Jurkat, Clone E6-1 (cell line): Measurements from ENCODE around the gene HOXB1. TPM values are rescaled to one million over a fixed set of nuclear protein-coding genes. Genes with fewer than 3 reads are reported as not detected.

Experiments used
- DNase-seq: peaks from one replicate; pipeline ENCODE4 v3.0.0-alpha.2; 2011; ENCODE audit warnings: low read depth, low spot score
- H3K4me3 ChIP-seq: 2 replicates; pipeline ENCODE4 v1.5.1; 2011; ENCODE audit warnings: mild to moderate bottlenecking, low read length, control low read depth, moderate library complexity
- polyA plus RNA-seq: library from polyadenylated mRNA; unstranded; fragments of >200 nt; gene quantifications from one replicate; pipeline ENCODE4 v1.2.1, GENCODE V29; 2012; ENCODE audit warnings: missing spikeins; ENCODE audit not compliant: insufficient read length, insufficient read depth

HOXB1 gene
- polyA plus RNA-seq = not detected

DNA sequence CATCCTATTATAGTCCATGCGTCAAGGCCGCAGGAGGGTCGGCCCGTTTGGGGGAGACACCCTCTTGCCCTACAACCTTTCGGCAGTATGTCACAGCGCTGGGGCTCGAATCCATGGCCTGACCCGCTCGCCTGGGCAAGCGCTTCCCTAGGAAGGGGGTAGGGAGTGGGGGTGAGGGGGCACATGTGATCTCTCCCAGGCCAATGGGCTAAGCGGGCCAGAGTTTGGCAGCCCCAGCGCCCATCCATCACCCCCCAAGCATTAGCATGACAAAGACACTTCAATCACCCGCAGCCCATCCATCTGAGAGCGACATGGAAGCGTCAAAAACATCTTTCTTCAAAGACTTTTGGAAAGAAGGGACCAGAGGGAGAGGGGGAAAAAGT lies at the start of gene HOXB1:
HOXB1 (minus strand) TSS at position 125 of the 386 bp plus-strand sequence; CDS start at position 18, 107 bp downstream.
- DNase-seq = no peak
- H3K4me3 ChIP-seq = no peak within 1 kb of the TSS

DNA sequence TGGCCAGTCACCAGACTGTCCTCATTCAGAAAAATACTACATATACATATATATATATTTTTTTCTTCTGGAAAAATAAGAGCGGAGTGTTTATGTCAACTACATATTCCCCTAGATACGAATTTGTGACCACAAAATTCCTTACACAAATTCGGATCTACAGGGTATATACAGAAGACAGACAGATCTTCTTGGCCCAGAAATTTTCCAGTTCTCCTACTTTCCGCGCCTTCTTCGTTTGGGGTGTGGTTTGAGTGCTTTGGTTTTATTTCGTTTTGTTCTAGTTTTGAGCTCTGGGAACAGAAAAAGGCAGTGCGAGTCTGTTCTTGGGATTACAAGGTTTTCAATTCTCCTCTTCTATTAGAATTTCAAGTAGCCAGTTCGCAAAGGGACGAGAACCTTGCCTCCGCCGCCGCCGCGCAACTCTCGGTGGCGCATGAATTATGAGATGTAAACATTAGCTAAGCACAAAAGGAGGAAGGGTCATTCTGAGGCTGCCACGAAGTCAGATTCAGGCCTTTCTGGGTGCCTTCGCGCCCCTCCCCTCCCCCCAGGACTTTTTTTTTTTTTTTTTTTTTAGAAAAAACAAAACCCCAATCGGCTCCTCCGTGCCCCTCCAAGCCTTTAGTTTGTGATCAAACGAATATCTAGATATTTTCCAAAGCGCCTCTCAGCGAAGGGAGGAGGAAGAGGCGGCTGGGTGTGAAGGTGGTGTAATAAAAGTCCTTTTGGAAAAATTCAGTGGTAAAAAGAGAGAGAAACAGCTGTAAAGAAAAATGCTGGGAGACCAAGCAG lies 49.1 kb upstream of the HOXB1 start:
- no peak overlapping the region for H3K4me3 ChIP-seq
- no peak for DNase-seq

DNA sequence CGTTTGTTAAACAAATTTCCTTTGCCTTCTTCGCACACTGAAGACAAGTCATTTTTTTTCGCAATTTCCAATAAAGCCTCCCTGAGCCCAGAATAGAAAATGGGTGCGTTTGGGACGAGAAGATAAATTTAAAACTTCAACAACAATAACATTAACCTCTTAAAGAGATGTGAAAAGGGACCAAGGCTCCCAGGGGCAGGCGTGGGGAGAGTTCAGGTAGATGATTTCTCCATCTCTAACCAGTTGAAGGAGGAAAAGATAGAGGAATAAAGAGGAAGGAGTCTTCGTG lies 48.6 kb upstream of the HOXB1 start:
- DNase-seq = no peak
- H3K4me3 ChIP-seq = no peak overlapping the region

DNA sequence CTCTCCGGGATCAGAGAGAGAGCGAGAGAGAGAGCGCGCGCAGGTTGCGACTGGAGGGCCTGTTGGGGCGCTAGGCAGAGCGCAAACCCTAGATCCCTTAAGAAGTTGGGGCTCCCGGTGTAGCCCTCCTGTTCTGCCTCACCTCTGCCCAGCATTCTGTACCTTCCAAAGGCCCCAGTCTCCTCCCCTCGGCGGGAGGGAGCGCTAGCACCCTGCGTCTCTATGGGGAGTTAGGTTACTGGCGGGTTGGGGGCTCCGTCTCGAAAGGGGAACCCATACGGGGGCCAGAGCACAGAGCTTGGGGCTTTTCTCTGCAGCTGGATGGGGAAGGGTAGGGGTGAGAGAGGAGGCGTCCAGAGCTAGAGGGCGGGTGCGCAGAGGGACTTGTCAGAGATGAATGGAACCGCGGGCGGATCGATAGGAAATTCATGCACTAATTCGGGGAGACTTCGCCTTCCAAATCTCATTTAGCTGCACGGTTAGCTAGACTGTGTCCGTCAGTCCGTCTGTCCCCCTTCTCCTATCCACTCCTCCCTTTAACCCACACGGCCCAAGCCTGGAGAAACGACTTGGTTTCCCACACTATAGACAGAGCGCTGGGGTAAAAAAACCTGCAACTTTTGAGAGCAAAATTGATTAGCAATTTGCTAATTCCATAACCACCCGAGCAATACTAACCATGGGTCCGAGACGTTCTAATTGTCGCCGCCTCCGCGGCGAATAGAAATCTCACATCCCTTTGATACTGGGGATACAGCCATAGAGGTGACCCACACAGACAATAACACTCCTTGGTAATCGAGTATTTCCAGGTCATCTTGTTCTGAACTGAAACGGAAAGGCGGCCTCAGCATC lies 48.0 kb upstream of the HOXB1 start:
- no peak for DNase-seq
- H3K4me3 ChIP-seq = peak overlapping the region; percentile 86

DNA sequence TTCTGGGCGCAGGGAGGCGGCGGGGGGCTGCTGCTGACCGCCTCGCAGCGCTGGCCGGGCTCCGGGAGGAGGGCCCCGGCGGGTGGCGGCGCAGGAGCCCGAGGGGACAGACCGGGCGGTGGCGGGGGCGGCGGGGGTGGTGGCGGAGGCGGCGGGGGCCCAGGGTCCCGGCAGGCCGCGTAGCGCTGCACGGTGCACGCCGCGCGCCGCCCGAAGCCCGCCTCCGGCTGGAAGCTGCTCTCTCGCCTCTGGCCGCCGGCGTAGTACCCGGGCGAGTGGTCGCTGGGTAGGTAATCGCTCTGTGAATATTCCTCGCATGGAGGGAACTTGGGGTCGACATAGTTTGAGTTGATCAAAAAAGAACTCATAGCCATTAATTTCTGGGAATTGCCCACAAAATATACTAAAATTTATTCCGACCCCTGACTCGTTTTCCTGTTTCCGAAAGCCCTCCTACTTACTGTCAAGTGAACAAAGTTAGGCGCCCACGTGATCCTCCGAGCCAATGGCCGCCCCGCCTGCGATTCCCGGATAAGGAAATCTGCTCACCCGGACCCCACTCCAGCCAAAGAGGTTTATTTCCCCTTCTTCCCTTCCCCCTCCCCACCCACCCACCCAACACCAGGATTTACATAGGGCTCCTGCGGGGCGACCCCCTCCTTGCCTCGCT lies 47.3 kb upstream of the HOXB1 start, which contains the start of gene HOXB4:
HOXB4 (minus strand) TSS at position 405 of the 670 bp plus-strand sequence; CDS start at position 374, 31 bp downstream.
- peak within 1 kb of the TSS; percentile 86 for H3K4me3 ChIP-seq
- DNase-seq = peak; percentile 73

DNA sequence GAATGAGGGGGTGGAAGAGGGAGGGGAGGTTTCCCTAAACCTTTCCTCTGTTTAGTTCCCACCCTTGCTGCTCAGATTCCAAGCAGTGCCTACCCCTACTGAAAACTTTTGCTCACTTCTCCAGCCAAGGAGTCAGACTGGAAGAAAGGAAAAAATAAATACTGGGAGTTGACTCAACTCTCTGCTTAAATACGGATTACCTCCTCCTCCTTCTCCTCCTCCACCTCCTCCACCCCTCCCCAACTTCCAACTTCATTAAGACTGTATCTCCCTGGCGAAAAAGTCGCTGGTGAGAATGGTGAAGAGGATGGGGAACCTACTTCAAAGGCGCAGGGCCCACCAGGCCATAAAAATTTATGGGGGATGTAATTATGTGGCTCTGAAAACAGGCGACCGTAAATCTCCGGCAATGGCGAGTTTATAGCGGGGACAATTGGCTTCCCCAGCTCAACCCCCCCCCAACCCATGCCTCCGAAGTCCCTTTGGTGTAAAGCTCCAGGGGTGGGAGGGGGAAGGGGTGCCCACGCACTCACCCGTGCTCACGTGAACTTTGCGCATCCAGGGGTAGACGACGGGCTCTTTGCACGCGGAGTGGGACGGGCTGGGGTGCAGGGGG lies 46.6 kb upstream of the HOXB1 start:
- no peak for DNase-seq
- peak overlapping the region; percentile 86 for H3K4me3 ChIP-seq

DNA sequence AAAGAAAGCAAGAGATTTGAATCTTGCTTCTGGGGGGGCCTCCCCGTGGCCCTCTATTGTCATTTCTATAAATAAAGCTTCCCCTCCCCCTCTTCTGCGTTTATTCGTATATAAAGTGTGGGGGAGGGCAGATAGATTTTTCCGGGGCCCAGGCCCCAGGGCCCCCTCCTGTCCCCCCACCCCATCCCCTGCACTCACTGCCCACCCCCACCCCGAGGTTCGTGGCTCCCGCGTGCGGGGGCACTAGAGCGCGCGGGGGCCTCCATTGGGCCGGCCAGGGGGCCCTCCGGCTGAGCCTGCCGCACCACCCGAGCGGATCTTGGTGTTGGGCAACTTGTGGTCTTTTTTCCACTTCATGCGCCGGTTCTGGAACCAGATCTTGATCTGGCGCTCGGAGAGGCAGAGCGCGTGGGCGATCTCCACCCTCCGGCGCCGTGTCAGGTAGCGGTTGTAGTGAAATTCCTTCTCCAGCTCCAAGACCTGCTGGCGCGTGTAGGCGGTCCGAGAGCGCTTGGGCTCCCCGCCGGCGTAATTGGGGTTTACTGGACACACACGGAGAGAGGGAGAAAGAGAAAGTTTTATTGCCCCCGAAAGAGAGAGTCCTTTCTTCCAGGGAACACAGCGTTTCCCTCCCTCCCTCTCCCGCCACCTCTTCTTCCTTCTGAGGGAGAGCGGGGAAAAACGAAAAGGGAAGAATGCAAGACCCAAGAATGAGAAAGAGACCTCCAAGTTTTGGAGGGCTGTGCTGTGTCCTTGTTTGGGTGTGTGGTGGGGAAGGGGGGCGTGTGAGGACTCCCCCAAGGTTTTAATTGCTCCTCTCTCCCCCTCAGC lies 45.9 kb upstream of the HOXB1 start:
- peak overlapping the region; percentile 86 for H3K4me3 ChIP-seq

DNA sequence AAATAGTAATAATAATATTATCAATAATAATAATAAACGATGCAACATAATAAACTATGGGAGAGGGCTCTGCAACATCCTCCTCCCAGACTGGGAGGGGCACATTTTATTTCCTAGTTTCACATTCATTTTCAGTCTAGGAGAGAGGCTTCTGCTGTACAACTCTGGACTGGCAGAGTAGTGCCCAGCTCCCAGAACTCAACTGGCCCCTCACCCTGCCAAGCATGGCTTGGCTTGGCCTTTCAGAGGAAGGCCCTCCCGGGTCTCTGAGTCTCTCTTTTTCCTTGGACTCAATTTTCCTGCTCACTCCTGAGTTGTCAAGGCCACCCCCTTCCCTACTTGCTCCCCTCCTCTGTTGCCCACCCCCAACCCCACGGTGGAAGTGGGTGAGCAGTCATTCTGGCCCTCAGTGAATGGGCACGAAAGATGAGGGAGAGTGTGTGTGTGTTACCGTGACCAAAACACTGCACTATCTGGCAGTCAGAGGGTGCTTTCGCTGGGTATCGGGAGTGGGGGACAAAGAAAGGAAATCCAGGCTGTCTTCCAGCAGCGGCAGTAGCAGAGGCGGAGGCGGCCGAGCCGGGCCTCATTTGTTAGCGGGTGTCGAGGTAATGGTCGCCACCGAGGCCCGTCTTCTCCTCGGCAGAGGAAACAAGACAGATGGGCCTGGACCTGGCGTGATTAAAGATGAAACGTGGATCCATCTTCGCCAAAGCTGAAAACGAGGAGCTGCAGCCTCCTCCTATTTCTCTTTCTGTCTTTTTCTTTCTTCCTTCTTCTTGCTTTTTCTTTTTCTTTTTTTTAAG lies 45.1 kb upstream of the HOXB1 start:
- no peak for DNase-seq
- H3K4me3 ChIP-seq = no peak overlapping the region

More for the DNA sequence above, 45.9 kb upstream of the HOXB1 start:
- no peak for DNase-seq

DNA sequence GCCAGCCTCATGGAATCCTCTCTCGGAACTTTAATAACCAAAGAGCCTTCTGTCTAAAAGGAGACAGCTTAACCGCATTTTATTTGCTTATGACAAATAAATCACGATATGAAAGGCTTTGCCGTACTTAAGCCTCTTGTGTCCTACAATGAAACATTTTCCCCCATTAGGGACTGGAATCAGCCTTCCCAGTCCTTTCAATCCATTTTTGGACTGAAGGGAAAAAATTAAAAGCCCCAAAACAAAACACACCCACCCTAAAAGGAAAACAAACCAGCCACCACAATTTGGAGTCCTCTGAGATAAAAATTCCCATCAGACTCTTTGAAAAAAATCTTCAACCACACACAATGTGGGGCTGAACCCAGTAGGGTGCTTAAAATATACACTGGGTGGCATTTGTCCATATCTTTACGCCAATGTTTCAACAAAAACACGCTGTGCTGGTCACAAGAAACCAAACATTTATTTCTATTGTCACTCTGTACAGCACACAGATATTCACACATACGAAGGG lies 44.3 kb upstream of the HOXB1 start:
- no peak overlapping the region for H3K4me3 ChIP-seq
- no peak for DNase-seq

DNA sequence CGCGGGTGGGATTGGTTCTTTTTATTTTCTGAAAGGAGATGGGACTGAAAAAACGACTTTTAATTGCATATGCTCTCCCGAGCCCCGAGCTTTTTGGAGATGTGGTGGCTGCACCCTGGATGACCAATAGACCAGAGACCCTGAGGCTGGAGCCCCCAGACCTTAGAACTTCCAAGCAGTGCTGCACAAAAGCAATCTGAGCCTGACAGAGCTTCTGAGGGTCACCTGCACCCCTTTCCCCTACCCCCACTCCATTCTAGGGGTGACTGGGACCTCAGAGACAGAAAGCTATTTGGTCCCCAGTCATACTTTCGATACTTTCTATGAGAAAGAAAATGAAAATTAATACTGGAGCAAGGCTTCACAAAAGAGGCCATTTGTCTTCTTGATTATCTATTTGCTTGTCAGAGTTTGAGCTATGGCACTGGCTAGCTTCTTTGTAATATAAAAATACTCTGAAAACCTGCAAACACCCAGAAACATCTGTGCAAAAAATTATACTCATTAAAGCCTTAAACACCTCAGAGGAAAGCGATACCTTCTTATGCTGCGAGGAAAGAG lies 43.8 kb upstream of the HOXB1 start:
- DNase-seq = no peak
- no peak overlapping the region for H3K4me3 ChIP-seq

DNA sequence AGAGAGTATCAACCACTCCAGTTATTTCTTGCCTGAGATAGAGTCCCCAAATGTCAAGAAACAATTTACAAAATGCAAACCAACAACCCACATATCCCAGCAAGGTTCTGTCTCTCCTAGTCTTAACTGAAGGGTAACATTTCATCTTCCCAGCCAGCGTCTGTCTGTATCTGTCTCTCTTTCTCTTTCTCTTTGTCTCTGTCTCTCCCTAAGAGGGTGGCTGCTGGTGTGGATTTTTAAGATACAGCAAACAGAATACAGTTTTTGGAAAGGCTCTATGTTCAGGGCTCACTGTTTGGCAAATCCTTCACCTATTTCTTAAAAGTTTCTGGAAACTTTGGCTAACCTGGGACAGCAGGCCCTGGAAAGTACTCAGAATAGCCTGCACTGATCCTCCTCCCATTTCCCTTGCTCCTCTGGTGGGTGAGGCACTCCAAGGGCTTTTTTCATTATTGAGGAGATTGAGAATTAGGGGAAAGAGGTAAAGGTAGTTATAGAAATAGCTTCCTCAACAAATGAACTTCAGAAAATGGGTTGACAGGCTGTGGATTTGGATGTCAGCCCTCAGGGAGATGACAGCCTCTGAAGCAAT lies 41.1 kb upstream of the HOXB1 start:
- H3K4me3 ChIP-seq = no peak overlapping the region
- DNase-seq = no peak

DNA sequence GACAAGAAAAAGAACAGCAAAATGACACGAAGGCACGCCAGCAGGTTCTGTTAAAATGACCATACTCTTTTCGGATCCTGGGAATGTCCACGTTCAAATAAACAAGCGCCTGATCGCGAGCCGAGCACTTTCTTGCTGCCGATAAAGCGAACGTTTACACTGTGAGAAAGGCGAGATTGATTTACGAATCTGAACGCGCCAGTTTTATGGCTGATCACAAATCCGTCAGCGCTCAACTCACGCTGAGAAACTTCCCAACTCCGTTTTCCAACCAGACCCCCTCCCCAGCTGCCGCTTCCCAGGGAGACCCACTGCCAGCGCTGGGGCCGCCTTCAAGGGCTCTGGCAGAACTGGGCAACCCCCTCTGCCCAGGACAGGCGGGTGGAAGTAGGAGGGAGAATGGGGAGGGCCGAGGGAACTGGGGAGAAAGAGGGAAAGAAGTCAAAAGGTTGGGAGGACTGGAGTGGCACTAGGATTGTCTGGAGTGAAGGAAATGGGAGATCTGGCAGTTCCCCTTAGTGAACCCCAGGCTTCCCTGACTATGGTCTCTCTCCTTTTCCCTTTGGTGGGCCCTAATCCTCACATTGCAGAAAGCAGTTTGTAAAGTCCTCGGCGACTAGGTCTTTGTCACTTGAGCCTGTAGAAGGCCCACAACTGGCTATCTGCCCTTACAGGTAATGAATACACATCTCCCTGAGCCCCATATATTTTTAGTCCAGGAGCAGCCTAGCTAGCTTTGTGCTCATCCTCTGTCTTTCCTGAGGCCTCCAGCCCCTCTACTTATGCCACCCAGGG lies 40.4 kb upstream of the HOXB1 start:
- no peak for DNase-seq
- no peak overlapping the region for H3K4me3 ChIP-seq

DNA sequence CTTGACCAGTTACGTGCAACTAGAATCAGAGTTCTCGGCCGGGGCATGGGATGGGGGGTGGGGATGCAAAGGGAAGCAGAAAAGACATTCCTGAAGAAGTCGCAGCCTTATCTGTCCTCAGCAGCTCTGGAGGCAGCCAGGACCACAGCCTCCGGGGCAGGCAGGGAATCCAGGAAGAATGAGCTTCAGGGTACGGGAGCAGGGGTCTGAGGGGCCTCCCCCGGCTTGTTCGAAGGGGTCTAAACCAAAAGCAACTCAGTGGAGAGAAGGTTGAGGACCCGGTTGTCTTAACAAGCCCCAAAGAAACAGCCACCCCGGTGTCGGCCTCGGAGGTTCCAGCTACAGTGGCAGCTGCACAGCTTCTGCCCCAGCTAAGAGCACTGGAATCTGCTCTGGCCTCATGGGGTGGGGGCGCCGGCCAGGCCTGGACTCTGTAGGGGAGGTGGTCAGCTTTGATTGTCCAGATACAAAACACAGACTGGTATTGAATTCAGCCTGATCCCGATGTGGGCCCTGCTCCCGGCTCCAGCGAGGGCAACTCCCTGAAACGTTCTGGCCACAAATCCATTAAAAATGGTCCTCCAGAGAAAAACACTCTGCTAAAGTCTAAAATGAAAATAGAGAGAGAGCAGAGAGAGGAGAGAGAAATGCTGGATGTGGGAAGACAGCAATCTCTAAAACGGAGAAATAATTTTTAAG lies 39.7 kb upstream of the HOXB1 start:
- H3K4me3 ChIP-seq = no peak overlapping the region
- no peak for DNase-seq

DNA sequence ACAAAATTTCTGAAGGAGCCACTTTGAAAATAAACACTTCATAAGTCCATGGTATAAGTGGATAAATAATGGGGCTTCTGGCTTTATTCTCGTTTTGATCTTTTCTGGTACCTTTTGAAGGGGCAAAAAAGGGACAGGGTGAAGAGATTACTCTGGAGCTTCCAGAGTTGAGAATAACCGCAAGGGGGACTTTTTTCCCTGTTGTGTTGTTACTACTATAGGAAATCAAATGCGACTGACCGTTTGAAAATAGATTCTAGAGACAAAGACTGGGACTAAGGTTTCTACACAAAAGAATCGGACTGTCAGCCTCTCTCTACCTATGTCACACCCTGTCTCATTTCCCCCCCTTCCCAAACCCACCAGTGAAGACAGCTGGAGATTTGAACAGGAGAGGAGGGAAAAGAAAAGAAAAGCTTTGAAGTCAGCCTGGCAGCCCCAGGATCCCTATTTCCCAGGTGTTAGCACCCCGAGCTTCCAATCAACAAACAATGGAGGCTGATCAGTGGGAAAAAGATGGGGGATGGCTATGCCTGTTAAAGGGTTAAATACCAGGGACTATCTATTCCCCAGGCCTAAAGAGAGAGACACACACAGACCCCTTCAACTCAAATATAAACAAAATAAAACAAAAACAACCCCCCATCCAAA lies 39.0 kb upstream of the HOXB1 start:
- no peak overlapping the region for H3K4me3 ChIP-seq
- no peak for DNase-seq

DNA sequence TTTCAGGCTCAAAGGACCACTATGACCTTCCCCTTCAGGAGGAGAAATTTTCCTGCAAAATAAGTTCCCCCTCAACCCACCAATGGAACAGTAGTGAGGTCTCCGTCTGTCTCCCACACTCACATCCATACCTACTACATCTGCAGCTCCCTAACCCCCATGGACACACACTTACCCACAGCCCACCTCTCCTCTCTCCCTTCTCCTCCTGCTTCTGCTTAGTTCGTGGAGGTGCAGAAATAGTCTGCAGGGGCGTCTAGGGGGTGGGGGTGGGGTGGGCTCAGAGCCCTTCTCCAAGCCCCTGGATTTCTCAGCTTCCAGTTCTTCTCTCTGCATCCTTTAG lies 38.4 kb upstream of the HOXB1 start:
- no peak for DNase-seq
- H3K4me3 ChIP-seq = no peak overlapping the region
